Kidney epithelial cell (primary cell): Measurements from ENCODE around the gene IER2. TPM values are rescaled to one million over a fixed set of nuclear protein-coding genes. Genes with fewer than 3 reads are reported as not detected.

Source experiments
- DNase-seq: peaks from one replicate; pipeline ENCODE4 v3.0.0-alpha.2; 2010; ENCODE audit warnings: low read depth
- H3K27me3 ChIP-seq: 2 replicates; pipeline ENCODE4 v1.6.0; 2011; ENCODE audit warnings: low read length; ENCODE audit not compliant: control insufficient read depth, insufficient read depth
- H3K36me3 ChIP-seq: 2 replicates; pipeline ENCODE4 v1.5.1; 2011; ENCODE audit warnings: low read length; ENCODE audit not compliant: control insufficient read depth, insufficient read depth
- H3K4me3 ChIP-seq: 2 replicates; pipeline ENCODE4 v1.5.1; 2011; ENCODE audit warnings: low read depth, mild to moderate bottlenecking, control low read depth, low read length
- total RNA-seq: library from RNA; depleted of rRNA; stranded (reverse); fragments of >200 nt; gene quantifications from 2 replicates; pipeline ENCODE4 v1.2.3, GENCODE V29; 2015
- TF ChIP-seq, protein P1 (sequence below): IDR thresholded peaks from 2 replicates; pipeline ENCODE4 v1.5.1; 2011; ENCODE audit warnings: mild to moderate bottlenecking, moderate library complexity, low read length, control low read depth, inconsistent platforms; ENCODE audit not compliant: insufficient read depth, poor library complexity, severe bottlenecking

Gene IER2
- total RNA-seq, 1 donor from 2014 or later = 130 TPM

DNA sequence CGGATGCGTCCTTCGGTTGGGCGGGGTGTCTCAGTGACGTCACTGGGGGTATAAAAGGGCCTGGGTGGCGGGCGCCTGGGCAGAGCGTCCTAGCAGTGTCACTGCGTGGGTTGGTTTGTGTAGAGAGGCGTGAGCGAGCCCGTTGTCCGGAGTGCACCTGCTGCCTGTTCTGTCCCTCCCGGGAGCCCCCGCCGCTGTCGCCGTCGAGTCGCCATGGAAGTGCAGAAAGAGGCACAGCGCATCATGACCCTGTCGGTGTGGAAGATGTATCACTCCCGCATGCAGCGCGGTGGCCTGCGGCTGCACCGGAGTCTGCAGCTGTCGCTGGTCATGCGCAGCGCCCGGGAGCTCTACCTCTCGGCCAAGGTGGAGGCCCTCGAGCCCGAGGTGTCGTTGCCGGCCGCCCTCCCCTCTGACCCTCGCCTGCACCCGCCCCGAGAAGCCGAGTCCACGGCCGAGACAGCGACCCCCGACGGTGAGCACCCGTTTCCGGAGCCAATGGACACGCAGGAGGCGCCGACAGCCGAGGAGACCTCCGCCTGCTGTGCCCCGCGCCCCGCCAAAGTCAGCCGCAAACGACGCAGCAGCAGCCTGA is 2.9 kb downstream of the IER2 start:
- DNase-seq = no peak
- Histone ChIP-seq H3K4me3 (peak overlapping the region; percentile 75), H3K36me3 (peaks cover 5% of the 10 kb centered on the region), H3K27me3 (no peaks in the 10 kb centered on the region)
- TF ChIP-seq, protein P1, sequence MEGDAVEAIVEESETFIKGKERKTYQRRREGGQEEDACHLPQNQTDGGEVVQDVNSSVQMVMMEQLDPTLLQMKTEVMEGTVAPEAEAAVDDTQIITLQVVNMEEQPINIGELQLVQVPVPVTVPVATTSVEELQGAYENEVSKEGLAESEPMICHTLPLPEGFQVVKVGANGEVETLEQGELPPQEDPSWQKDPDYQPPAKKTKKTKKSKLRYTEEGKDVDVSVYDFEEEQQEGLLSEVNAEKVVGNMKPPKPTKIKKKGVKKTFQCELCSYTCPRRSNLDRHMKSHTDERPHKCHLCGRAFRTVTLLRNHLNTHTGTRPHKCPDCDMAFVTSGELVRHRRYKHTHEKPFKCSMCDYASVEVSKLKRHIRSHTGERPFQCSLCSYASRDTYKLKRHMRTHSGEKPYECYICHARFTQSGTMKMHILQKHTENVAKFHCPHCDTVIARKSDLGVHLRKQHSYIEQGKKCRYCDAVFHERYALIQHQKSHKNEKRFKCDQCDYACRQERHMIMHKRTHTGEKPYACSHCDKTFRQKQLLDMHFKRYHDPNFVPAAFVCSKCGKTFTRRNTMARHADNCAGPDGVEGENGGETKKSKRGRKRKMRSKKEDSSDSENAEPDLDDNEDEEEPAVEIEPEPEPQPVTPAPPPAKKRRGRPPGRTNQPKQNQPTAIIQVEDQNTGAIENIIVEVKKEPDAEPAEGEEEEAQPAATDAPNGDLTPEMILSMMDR = no peak

GRCh38 chr19:13153569-13154240 is 3.5 kb downstream of the IER2 start:
- TF ChIP-seq, protein P1 = no peak
- peaks cover 4% of the 10 kb centered on the region for H3K36me3 ChIP-seq
- peak overlapping the region; percentile 75 for H3K4me3 ChIP-seq
- no peaks in the 10 kb centered on the region for H3K27me3 ChIP-seq
- DNase-seq = no peak

GRCh38 chr19:13154241-13154778 is 4.1 kb downstream of the IER2 start:
- Histone ChIP-seq H3K27me3 (no peaks in the 10 kb centered on the region), H3K4me3 (peak overlapping the region; percentile 75), H3K36me3 (peaks cover 2% of the 10 kb centered on the region)
- TF ChIP-seq, protein P1 = no peak
- no peak for DNase-seq

DNA sequence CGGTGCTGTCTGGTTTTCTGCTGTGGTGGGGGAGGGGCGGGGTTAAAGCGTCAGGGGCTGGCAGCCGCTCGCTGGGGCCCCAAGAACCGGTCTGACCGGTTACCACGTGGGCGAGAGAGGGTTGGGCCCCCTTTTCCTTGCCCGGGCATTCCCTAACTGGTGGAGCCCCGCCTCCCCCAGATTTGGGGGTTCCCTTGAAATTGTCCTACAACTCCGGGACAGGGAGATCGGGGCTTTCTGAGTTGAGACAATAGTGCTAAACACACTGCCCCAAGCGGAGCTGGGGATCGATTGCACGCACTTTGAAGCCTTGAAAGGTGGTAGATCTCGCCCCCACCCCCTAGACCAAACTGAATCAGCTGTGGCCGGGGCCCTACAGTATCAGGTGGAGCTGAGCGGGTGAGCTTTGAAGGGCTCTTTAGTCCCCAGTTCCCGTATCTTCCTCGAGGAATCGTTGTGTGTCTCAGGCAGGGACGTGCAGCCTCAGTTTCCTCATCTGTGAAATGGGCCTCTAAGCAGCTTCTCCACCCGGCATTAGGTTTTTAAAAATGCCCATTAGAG is 4.8 kb downstream of the IER2 start:
- Histone ChIP-seq H3K27me3 (no peaks in the 10 kb centered on the region), H3K4me3 (peak overlapping the region; percentile 75), H3K36me3 (peaks cover 2% of the 10 kb centered on the region)
- no peak for DNase-seq
- TF ChIP-seq, protein P1 = peak; percentile 36

DNA sequence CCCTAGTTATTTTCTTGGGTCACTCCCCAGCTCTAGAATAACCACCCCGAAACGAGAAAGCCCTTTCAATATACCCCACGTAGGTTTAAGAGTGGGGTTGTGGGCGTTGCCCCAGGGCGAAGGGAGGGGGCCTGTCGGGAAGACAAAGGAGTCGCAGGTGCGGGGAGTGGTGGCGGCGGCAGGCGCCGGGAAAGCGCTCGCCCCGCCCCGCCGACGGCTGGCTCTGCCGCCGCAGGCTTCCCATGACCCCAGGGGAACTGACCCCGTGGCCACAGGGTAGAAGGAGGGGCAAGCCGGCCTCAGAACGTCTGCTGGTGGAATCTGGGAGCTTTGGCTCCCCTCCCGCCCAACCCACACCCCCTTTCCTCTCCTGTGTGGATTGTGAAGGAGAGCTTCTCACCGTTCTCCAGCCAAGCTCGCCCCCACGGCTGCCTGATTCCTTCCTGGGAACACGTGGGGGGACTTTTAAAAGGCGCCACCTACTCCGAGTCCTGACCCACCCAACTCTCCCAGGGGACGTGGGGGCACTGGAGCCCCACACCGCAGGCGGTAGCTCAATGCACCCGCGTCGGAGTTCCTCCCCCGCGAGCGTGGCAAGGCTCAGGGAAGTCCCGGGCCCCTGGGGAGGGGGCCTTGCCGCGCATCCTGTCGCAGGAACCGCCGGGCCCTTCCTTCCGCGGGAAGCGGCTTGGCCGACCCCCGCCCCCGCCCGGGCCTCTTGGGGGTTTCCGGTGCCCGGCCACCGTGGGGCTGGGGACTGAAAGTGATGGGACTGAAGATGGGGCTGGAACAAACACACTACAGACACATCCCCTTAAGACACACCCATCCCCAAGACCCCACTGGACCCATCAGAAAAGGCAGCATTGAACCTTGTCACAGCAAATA is 5.5 kb downstream of the IER2 start:
- Histone ChIP-seq H3K27me3 (no peaks in the 10 kb centered on the region), H3K36me3 (peaks cover 2% of the 10 kb centered on the region), H3K4me3 (peak overlapping the region; percentile 75)
- TF ChIP-seq, protein P1 = no peak
- DNase-seq = no peak
